Measurements from ENCODE around the gene MS4A12. TPM values are rescaled to one million over a fixed set of nuclear protein-coding genes. Genes with fewer than 3 reads are reported as not detected.

The MS4A12 gene
- total and polyA plus RNA-seq, 10 donors, result 0.10 TPM; not detected in 9

GRCh38 chr11:60511393-60511792 lies 18.8 kb downstream of the MS4A12 start:
- intact Hi-C loops (cut with DNase I; ENCODE audit: low total_unique reads), result no loop called here
- TF ChIP-seq POLR2A (IDR thresholded peaks at IDR 0.05), result no peak
- TF ChIP-seq CTCF (IDR thresholded peaks at IDR 0.05 in 8 of 11, conservative IDR thresholded peaks at IDR 0.05 in 3 of 11), result no peak
- no peak for TF ChIP-seq POLR2AphosphoS5 (IDR thresholded peaks at IDR 0.05)
- 45 to 58% (median 52%) methylated on average over 6 of the region's 6 CpGs for WGBS, 5 donors
- DNase-seq, result no peak
- no peaks in the 10 kb centered on the region for H3K36me3 ChIP-seq
- no peak overlapping the region for H3K4me3 ChIP-seq
- H3K27ac ChIP-seq, result no peak overlapping the region
- H3K4me1 ChIP-seq, result peaks cover 0 to 5% (median 0%) of the 10 kb centered on the region in 6 donors
- H3K27me3 ChIP-seq (replicated peaks in 1 of 7), result peaks cover 0 to 4% (median 0%) of the 10 kb centered on the region in 7 donors
- H3K9me3 ChIP-seq, result no peaks in the 10 kb centered on the region

- DNase-seq, result no peak
- intact Hi-C loops (cut with DNase I; ENCODE audit: low total_unique reads), result no loop called here
- Histone ChIP-seq H3K4me3 (no peak overlapping the region), H3K27ac (no peak overlapping the region), H3K27me3 (replicated peaks in 1 of 7) (peaks cover 0 to 4% (median 0%) of the 10 kb centered on the region in 7 donors), H3K9me3 (no peaks in the 10 kb centered on the region), H3K4me1 (peaks cover 0 to 5% (median 0%) of the 10 kb centered on the region in 6 donors), H3K36me3 (no peaks in the 10 kb centered on the region)
- WGBS, 5 donors, result 61 to 85% (median 70%) methylated on average over 3 of the region's 3 CpGs
- no peak for TF ChIP-seq POLR2A (IDR thresholded peaks at IDR 0.05)
- TF ChIP-seq POLR2AphosphoS5 (IDR thresholded peaks at IDR 0.05), result no peak
- TF ChIP-seq CTCF (IDR thresholded peaks at IDR 0.05 in 8 of 11, conservative IDR thresholded peaks at IDR 0.05 in 3 of 11), result no peak
Measured at GRCh38 chr11:60512651-60513225, 20.2 kb downstream of the MS4A12 start.

GRCh38 chr11:60513496-60514460 lies 21.2 kb downstream of the MS4A12 start:
- H3K27ac ChIP-seq, result no peak overlapping the region
- 50 to 63% (median 54%) methylated on average over 2 of the region's 2 CpGs for WGBS, 5 donors
- no peak for TF ChIP-seq POLR2A (IDR thresholded peaks at IDR 0.05)
- no peak for TF ChIP-seq POLR2AphosphoS5 (IDR thresholded peaks at IDR 0.05)
- TF ChIP-seq CTCF (IDR thresholded peaks at IDR 0.05 in 8 of 11, conservative IDR thresholded peaks at IDR 0.05 in 3 of 11), result no peak

More at GRCh38 chr11:60513496-60514460, 21.2 kb downstream of the MS4A12 start:
- Histone ChIP-seq H3K27me3 (replicated peaks in 1 of 7) (peaks cover 0 to 4% (median 0%) of the 10 kb centered on the region in 7 donors), H3K4me3 (no peak overlapping the region), H3K9me3 (no peaks in the 10 kb centered on the region), H3K4me1 (peaks cover 0 to 5% (median 0%) of the 10 kb centered on the region in 6 donors), H3K36me3 (no peaks in the 10 kb centered on the region)
- DNase-seq, result no peak
- intact Hi-C loops (cut with DNase I; ENCODE audit: low total_unique reads), result no loop called here
